HG03378 (cell line): ENCODE measurements around the gene OBP2A.

Experiments used
- ATAC-seq: cut with Tn5 transposase; IDR thresholded peaks from one replicate; pipeline ENCODE4 v1.9.1; 2021; ENCODE audit warnings: mild to moderate bottlenecking, moderate library complexity; ENCODE audit not compliant: unreplicated experiment

Gene OBP2A

DNA sequence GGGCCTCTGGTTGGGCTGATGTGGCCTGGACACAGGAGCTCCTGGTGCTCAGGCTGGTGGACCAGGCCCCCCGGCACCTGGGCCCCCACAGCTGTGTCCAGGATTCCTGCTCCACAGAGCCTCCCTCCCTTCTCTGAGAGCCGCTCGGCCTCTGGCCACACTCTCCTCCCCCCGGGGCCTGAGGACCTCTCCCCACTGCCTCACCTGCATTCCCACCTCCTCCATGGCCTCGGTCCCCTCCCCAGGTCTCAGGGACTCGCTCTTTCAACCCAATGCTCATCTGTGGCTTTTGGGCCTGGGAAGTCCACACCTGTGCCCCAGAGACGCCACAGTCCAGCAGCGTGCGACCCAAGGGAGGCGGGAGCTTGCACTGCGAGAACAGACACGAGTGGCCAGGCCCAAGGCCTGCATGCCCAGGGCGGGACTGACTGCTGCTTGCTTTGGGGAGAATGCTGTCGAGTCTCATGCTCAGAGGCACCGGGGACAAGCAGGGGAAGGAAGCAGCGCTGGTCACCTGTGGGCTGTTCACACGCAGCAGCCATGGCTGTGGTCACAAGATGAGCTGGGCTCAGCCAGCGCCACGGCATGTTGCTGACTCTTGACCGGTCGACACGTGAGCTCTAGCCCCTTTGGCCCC, 30.2 kb downstream of the OBP2A start:
- no peak for ATAC-seq

DNA sequence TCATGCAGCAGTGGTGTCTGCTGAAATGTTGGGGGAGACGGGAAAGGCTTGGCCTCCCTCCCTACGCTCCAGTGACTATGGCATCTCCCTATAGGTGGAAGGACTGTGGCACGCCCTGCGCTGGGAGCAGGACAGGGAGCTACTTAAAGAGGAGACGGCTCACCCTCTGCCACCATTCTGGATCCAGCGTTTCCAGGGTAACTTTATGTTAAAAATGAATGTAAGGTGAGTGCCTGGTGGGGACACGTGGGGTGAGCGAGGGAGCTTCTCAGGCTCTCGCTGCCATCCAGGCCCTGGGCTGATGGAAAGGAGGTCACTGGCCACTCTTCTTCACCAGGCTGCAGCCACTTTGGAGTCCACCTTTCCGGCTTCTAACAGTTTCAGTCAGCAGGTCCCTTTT, 31.3 kb downstream of the OBP2A start:
- ATAC-seq = no peak

DNA sequence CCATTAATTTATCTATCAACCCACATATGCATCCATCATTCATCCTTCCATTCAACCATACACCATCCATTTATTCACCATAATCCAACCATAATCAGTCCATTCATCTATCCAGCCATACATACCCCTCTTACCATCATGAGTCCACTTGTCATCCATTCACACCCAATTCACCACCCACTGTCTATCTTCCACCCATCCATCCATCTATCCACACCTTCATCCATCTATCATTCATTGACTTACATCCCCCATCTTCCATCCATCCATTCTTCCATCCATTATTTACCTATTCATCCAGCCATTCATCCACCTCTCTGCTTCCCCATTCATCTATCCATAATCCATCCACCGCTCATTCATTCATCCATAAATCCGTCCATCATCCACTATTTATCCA, 33.4 kb downstream of the OBP2A start:
- no peak for ATAC-seq

DNA sequence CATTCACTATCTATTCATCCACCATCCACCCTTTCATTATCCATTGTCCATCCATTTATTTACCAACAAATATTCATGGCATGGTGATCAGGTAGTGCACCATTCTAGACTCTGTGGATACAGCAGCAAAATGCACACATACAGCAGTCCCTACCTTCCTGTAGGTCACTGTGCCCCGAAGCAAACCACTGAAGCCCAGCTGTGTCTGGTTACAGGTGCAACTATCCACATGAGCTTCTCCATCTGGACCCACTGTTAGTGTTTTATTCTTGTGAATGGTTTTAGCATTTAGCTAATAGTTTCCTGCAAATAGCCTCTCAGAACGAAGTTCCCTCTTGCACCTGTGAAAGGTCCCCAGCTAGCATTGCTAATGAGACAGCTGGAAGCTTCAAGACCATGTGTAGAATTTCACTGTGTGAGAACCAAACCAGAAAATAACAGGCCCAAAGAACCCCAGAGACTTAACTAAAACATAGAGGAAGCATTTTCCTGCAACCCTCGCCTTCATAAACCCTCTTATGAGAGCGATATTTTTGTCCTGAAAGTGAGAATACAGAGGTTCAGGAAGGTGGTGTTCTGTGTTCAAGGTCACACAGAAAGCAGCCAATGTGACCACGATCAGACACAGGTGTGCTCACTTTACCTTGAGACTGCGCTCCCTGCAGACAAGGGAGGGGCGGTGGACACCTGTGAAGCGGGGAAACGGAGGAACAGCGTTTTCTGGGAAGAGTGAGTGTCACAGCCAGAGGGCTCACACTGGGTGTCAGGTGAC, 34.1 kb downstream of the OBP2A start:
- no peak for ATAC-seq

DNA sequence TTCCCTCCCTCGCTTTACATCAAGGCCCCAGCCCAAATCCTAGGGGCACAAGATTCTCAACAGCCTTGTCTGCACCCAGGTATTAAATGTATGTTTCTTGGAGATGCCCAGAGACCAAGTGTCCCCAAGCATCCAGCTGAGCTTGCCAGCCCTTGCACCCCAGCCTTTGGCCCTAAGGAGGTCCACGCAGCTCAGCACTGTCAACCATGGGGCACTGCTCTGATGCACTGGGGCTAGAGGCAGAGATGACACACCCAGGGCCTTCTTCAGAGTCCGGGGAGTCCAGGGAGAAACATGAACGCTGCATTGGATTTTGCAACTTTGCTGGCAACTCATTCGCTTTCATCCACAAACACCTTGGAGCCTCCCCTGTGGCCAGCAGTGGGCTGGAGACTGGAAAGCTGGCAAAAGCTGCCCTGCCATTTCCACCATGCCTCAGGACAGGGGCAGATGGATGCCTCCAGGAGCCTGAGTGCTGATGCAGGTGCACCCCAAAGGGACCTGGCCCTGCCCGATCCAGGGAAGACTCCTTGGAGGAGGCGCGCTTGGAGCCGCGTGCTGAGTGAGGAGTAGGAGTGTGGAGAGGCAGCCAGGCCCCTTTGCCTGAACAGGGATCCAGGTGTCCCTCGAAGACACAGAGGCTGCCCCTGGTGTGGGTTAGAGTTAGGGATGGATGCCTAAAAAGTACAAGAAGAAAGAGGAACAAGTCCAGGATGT, 34.9 kb downstream of the OBP2A start:
- ATAC-seq = no peak

DNA sequence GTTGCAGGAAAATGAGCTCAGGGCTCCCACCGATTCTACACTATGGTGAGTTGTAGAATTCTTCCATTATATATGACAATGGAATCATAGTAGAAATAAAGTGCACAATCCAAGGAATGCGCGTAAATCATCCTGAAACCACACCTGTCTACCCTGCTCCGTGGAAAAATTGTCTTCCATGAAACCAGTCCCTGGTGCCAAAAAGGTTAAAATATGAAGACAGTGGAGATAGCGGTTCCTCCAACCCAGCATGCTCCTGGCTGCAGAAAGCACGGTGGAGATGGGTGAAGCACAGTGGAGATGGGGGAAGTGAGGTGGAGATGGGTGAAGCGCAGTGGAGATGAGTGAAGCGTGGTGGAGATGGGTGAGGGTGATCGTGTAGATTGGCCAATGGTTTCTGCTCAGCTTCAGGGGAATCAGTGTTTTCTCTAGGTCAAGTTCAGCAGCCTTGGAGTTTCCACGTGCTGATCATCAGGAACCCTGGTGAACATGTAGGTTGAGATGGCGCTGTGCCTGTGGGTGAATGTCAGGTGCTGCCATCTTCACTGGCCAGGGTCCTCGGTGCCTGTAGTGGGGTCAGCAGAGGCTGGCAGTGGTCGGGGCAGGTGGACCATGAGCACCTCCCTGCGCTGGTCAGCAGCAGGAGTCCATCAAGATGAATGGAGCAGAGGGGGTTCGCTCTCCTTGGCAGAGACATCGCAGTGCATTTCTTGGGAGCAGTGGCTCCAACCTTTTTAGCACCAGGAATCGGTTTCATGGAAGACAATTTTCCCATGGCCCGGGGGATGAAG, 35.9 kb downstream of the OBP2A start:
- ATAC-seq = no peak

DNA sequence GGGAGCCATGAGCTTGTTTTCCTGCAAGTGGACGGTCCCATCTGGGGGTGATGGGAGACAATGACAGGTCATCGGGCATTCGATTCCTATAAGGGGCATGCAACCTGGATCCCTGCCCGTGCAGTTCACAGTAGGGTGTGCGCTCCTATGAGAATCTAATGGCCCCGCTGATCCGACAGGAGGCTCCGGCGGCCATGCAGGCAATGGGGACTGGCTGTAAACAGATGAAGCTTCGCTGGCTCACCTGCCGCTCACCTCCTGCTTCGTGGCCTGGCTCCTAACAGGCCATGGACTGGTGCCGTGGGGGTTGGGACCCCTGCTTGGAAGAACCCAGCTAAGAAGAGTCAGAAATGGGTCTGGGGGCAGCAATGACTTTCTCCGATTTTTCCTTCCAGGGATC, 36.6 kb downstream of the OBP2A start:
- ATAC-seq = no peak

DNA sequence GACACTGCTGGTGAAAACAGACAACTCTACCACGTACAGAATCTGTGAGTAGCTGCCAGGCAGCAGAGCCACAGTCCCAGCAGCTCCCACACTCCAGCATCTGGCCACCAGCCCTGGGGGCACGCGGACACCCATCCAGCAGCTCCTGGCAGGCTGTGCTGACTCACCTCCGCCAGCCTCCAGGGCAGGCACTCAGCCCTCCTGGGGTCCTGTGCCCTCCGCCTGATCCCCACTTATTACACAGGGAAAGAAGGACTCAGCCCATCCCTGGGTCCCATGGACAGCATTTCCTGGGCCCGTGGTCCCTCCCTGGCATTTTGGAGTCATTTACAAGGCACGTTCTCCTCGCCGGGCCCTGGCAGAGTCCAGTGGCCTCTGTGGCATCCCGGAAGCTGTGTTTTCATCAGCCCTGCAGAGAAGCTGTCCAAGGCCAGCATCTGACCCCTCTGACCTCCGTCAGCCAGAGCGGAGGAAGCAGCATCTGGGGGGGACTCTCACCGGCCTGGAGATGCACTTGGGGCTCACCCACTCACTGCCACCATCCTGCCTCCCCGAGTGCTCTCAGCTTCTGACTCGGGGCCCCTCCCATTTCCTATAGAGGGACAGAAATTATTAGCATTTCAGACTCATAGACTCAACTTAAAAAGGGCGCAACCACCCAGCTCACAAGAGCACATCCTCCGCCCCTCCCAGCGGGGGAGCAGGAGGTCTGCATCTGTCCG, 37.2 kb downstream of the OBP2A start:
- ATAC-seq = no peak

DNA sequence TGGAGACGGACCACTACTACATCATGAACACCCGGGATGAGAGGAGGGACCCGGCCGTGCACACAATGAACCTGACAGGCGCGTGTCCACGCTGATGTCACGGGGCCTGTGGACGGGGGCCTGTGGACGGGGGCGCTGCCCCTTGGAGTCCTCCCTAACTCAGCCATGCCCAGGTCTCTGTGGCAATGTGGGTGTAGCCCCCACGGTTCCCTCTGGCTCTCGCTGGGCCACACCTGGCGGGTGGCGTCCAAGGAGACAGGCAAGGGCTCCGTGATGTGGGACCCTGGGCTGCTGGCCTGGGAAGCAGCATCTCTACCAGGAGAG, 37.7 kb downstream of the OBP2A start:
- ATAC-seq = no peak

DNA sequence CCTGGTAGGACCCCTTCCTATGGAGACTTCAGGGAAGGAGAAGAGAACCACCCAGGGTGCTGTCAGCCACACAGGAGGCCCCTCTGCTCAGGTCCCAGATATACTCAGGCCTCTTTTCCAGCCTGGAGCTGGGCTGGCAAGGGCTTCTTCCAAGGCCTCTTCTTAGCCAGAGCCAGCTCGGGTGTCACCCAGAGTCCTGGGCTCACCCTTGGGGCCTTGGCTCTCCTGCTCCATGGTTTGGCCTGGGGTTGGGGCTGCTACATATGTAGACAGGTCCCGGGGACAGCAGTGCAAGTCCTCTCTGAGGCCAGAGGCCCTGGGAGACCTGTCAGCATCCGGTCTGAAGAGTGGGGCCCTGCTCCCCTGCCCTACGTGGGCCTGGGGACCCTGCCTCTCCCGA, 38.4 kb downstream of the OBP2A start:
- ATAC-seq = no peak

DNA sequence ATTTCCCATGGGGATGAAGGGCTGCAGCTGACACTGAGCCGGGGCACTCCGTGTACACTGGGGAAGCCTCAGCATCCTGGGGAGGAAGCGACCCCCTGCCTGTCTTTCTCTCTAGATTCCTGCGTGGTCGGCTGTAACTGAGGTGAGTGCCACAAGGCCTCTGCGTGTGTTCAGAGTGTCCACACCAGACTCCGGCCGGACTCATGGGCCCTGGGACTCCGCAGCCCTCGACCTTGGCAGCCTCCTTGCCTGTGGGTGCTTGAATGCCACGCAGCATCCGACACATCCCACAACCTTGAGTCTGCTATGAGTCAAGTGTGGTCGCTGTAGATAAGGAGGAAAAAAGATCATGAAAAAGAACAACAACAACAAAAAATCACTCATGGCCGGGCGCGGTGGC, 39.0 kb downstream of the OBP2A start:
- no peak for ATAC-seq

DNA sequence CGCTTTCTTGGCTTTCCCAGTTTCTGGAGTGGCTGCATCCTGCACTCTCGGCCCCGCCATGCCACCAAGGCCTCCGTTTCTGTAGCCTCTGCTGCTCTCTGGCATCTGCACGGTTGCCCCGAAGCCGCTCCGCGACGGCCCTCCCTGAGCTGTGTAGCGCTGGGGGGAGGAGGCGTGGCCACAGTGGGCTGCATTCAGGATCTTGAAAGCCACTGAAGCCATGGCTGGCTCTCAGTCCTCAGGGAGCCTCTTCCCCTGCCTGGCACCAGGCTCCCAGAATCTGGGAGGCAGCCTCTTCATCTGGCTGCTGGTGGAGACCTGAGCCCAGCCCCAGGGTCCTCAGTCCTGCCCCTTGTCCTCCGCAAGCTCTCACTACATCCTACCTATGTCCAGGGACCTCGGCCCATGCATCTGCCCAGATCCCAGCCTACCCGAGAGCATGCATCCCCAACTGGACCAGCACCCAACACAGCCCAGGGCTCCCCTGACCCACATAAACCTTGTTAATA, 40.7 kb downstream of the OBP2A start:
- no peak for ATAC-seq

DNA sequence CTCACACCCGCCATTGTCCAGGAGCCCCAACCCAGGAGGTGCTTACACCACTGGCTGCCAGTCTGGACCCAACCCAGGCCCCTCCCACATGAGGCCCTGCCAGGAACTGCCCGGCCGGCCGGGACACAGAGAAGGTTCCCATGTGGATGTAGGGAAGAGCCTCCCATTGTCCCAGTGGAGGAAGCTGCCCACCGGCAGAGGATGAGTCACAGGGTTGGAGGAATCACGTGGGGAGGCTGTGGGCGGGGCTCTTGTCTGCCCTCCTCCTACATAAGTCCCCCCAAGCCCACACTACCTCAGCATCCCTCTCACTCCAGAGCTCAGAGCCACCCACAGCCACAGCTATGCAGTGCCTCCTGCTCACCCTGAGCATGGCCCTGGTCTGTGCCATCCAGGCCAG, 41.7 kb downstream of the OBP2A start:
- ATAC-seq = no peak

DNA sequence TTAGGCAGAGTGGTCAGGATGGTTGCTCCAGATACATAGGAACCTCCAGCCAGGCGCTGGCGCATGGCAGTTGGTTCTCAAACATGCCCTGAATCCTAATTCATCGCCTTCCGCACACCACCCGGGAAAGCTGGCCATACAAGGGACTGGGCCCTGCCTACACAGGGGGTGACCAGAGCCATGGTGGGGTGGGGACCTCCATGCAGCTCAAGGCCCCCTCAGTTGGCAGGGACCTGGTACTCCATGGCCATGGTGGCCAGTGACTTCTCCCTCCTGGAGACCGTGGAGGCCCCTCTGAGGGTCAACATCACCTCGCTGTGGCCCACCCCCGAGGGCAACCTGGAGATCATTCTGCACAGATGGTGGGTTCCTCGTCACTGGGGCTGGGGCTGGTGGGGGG, 42.4 kb downstream of the OBP2A start:
- no peak for ATAC-seq

DNA sequence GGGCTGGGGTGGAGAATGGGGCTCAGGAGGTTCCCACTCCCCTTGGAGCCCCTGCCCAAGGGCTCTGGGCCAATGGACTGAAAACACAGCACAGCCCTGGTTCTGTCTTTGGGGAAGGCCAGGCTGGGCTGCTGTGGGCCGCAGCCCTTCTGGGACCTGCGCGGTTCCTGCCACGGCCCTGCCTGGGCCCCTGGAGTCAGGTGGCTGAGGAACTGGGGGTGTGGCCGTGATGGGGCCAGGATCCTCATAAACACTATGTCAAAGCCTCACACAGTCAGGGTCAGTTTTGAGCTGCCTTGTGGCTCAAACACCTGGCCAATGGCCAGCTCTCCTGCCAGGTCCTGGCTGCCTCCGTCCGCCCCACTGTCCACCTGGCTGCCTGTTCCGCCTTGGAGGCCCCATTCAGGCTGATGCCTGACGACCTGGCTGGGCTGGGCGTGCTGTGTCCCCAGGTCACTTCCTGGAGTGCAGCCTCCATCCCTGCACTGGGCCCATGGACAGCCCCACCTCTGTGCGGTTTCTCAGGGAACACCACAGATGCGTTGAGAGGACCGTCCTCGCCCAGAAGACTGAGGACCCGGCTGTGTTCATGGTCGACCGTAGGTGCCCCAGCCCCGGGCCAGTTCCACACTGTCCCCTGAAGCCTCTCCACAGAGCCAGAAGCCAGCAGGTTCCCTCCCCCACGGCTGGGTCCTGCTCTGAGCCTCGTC, 43.1 kb downstream of the OBP2A start:
- ATAC-seq = no peak

DNA sequence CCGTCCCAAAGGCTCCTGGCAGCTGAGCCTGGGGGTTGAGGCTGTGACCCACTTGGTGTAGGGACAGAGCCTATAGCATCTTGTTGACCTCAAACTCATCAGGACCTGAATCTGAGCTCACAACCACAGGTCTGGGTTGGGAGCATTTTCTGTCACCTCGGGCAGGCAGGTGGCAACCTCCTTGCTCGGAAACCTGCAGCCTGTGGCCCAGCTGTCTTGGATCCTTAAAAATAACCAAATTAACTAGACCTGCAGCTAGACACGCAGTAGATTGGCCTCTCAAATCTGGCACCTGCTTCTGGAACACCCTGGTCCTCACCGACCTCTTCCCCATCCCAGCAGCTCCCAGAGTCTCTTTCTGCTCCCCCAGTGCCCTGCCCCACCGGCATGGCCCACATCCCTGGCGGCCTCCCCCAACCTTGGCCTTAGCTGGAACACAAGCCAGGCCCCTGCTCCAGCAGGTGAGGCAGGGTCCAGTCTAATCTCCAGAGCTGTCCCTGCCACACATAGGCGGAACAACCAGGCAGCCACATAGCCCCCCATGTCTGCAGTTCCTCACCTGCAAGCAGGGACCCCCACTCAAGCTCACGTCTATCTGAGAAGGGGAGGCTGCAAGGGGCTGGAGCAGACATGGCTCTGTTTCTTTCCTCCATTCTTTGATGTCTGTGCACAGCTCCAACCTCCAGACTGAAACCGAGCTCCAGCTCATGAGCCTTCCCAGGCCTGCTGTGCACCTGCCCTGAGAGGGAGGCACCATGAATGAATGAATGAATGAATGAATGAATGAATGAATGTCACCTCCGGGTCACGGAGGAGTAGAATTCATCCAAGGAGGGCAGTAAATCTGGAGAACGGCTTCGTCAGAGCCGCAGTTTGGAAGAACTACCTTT, 43.9 kb downstream of the OBP2A start:
- no peak for ATAC-seq

DNA sequence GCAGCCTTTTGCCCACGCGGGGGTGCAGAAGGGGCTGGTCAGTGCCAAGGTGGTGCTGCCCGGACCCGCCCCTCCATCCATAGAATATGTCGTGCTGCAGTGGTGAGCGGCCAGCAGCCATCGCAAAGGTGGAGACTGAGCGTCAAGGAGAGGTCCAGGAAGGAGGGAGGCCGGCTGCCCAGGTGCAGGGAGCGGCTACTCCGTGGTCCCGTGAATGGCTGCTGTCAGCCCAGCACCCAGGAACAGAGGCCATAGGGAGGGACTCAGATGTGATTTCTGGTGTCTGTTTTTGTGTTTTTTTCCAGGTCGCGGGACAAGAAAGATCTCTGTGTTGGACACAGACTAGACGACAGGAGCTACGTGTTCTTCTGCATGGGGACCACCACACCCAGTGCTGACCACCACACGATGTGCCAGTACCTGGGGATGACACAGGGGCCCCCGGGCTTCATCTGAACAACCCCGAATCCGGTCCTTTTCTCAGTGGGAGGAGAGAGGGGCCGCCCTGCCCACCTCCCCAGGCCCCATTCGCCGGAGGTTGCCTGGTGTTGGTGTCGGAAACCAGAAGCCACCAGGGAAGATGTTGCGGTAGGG, 44.7 kb downstream of the OBP2A start:
- ATAC-seq = no peak

DNA sequence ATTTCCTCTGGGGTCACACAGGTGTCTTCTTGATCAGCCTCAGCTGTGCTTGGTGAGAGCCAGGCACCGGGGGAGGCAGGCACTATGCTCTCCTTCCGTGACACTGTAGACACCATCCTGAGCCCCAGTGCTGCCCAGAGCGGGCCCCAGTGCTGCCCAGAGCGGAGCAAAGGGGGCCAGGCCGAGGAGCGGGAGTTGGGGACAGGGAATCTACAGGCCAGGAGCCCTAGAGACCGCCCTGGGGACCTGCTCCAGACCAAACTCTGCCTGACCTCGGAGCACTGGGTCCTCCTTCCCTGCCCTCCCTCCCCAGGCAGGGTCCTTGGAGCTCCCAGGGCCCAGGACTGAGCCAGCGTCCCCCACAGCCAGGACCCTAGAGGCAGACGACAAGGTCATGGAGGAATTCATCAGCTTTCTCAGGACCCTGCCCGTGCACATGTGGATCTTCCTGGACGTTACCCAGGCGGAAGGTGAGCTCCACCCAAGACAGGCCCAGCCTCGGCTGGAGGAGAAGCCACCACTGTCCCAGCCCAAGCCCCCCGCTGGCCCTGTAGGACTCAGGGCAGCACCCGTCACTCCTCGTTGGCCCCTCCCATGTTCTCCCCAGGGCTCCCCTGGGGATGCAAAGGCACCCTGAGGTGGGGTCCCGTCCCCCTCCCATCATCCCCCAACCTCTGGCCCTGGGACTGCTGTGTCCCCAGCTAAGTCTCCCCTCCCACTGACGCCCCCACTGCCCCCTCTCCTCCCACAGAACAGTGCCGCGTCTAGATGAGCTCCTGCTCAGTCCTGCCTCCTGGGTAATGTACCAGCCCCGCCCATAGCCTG, 45.8 kb downstream of the OBP2A start:
- ATAC-seq = no peak
